Loucy (cell line): ENCODE data around the gene TRIP13.

Source experiments
- CTCF ChIP-seq: fragments of 200-600 bp; sonication (generic); conservative IDR thresholded peaks from 2 replicates; pipeline ENCODE4 v1.5.1; 2014; ENCODE audit warnings: mild to moderate bottlenecking, antibody characterized with exemption, low read length
- EZH2phosphoT487 ChIP-seq: fragments of 200-600 bp; IDR thresholded peaks from 2 replicates; pipeline ENCODE4 v1.6.1; 2018; ENCODE audit warnings: antibody characterized with exemption, mild to moderate bottlenecking, moderate library complexity, borderline replicate concordance

GRCh38 chr5:952597-953271 is 60.0 kb downstream of the TRIP13 start:
- no peak for TF ChIP-seq CTCF
- TF ChIP-seq EZH2phosphoT487: no peak
